SU-DHL-6 (cell line): ENCODE measurements around the gene SLAIN1.

Source experiments
- H2AFZ ChIP-seq: fragments of 200-600 bp; sonication (generic); 2 replicates; pipeline ENCODE4 v1.6.1; 2014; ENCODE audit warnings: low read depth, mild to moderate bottlenecking, moderate library complexity, mixed read lengths, antibody characterized with exemption, low read length; ENCODE audit not compliant: severe bottlenecking
- H3F3A ChIP-seq: fragments of 200-600 bp; shearing (Covaris generic); 2 replicates; pipeline ENCODE4 v1.6.0; 2016; ENCODE audit warnings: antibody characterized with exemption, mild to moderate bottlenecking; ENCODE audit not compliant: insufficient read depth
- H3K27ac ChIP-seq: fragments of 200-600 bp; sonication (generic); 2 replicates; pipeline ENCODE4 v1.5.1; 2016; ENCODE audit warnings: low read depth, mild to moderate bottlenecking, low read length, moderate library complexity, mixed read lengths
- H3K27me3 ChIP-seq: fragments of 200-600 bp; sonication (generic), shearing (Covaris generic); 2 replicates; pipeline ENCODE4 v1.6.0; 2014; ENCODE audit warnings: mild to moderate bottlenecking, low read length
- H3K36me3 ChIP-seq: fragments of 200-600 bp; sonication (generic); 2 replicates; pipeline ENCODE4 v1.6.1; 2014; ENCODE audit warnings: mild to moderate bottlenecking, low read length, mixed read lengths
- H3K4me2 ChIP-seq: fragments of 300-600, 200-600 bp; shearing (Covaris generic), sonication (generic); 2 replicates; pipeline ENCODE4 v1.6.0; 2014; ENCODE audit warnings: low read length, low read depth, mild to moderate bottlenecking; ENCODE audit not compliant: poor library complexity, severe bottlenecking
- H3K4me3 ChIP-seq: fragments of 200-600 bp; sonication (generic); 2 replicates; pipeline ENCODE4 v1.5.1; 2014; ENCODE audit warnings: antibody characterized with exemption, low read length, mild to moderate bottlenecking, mixed read lengths; ENCODE audit not compliant: insufficient read depth, poor library complexity, severe bottlenecking
- H3K79me2 ChIP-seq: fragments of 200-600 bp; sonication (generic); 2 replicates; pipeline ENCODE4 v1.6.1; 2014; ENCODE audit warnings: mild to moderate bottlenecking, low read length, moderate library complexity; ENCODE audit not compliant: insufficient read depth
- H3K9ac ChIP-seq: fragments of 200-600 bp; sonication (generic); 2 replicates; pipeline ENCODE4 v1.7.0; 2014; ENCODE audit warnings: mild to moderate bottlenecking, low read length
- H3K9me2 ChIP-seq: fragments of 200-600 bp; sonication (generic); replicated peaks from 2 replicates; pipeline ENCODE4 v1.6.1; 2014; ENCODE audit warnings: low read length; ENCODE audit not compliant: insufficient read depth
- H3K9me3 ChIP-seq: fragments of 200-600 bp; sonication (generic); 2 replicates; pipeline ENCODE4 v1.6.1; 2014; ENCODE audit warnings: low read length, mixed read lengths; ENCODE audit not compliant: insufficient read depth
- H4K20me1 ChIP-seq: fragments of 200-600 bp; sonication (generic); 2 replicates; pipeline ENCODE4 v1.6.1; 2014; ENCODE audit warnings: low read depth, mild to moderate bottlenecking, antibody characterized with exemption, low read length, moderate library complexity, mixed read lengths
- CTCF ChIP-seq: fragments of 200-600 bp; sonication (generic); IDR thresholded peaks from one replicate; pipeline ENCODE4 v1.5.1; 2017; ENCODE audit warnings: antibody characterized with exemption, mild to moderate bottlenecking, low read length, moderate library complexity; ENCODE audit not compliant: insufficient read depth, poor library complexity, severe bottlenecking
- EZH2phosphoT487 ChIP-seq: fragments of 200-600 bp; sonication (generic), shearing (Covaris generic); conservative IDR thresholded peaks from 2 replicates; pipeline ENCODE4 v1.6.1; 2018; ENCODE audit warnings: mild to moderate bottlenecking, antibody characterized with exemption, low read length, moderate library complexity, mixed read lengths

SLAIN1 gene

GRCh38 chr13:77701305-77701704 lies 3.8 kb downstream of the SLAIN1 start:
- H3K4me2 ChIP-seq = peak overlapping the region; percentile 72
- H2AFZ ChIP-seq = no peak overlapping the region
- no peak overlapping the region for H3K27ac ChIP-seq
- H3K9me3 ChIP-seq = no peaks in the 10 kb centered on the region
- TF ChIP-seq EZH2phosphoT487 (no peak), CTCF (no peak)
- H3K9me2 ChIP-seq = no peaks in the 10 kb centered on the region
- H3K9ac ChIP-seq = no peak overlapping the region
- H3K79me2 ChIP-seq = peaks cover 28% of the 10 kb centered on the region; the same call in 1 of the 2 replicates
- no peaks in the 10 kb centered on the region for H3K27me3 ChIP-seq
- H3F3A ChIP-seq = peaks cover 12% of the 10 kb centered on the region; the same call in 1 of the 2 replicates
- no peak overlapping the region for H3K4me3 ChIP-seq
- H4K20me1 ChIP-seq = peaks cover 22% of the 10 kb centered on the region
- H3K36me3 ChIP-seq = peaks cover 4% of the 10 kb centered on the region; the same call in 1 of the 2 replicates

DNA sequence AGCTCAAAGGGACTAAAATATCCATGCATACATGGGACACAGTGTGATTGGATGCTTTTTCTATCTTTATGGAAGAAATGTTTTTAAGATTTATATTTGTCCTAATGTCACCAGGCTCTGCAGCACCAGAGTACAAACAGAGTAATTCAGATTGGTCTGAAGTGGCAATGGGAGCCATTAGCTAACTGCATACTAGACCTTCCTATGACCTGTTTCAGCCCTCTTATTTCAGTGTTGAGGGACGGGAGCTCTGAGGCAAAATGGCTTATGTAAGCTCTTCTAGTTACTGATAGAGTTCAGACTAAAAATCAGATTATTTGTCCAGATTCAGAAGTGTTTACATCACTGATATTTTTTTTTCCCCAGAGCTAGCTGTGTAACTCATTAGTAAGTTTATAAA lies 4.9 kb downstream of the SLAIN1 start:
- Histone ChIP-seq H3K9ac (no peak overlapping the region), H2AFZ (no peak overlapping the region), H3K9me3 (no peaks in the 10 kb centered on the region), H3K4me2 (no peak overlapping the region), H3K27ac (no peak overlapping the region), H3K27me3 (no peaks in the 10 kb centered on the region), H3K79me2 (peaks cover 28% of the 10 kb centered on the region; the same call in 1 of the 2 replicates), H3K36me3 (peaks cover 7% of the 10 kb centered on the region; the same call in 1 of the 2 replicates), H4K20me1 (peaks cover 22% of the 10 kb centered on the region), H3K4me3 (no peak overlapping the region), H3K9me2 (no peaks in the 10 kb centered on the region), H3F3A (peaks cover 5% of the 10 kb centered on the region; the same call in 1 of the 2 replicates)
- TF ChIP-seq EZH2phosphoT487 (no peak), CTCF (no peak)

GRCh38 chr13:77703408-77703807 lies 5.9 kb downstream of the SLAIN1 start:
- Histone ChIP-seq H4K20me1 (peaks cover 22% of the 10 kb centered on the region), H3K27me3 (no peaks in the 10 kb centered on the region), H3K27ac (no peak overlapping the region), H3K4me3 (no peak overlapping the region), H3K4me2 (no peak overlapping the region), H3K9me3 (no peaks in the 10 kb centered on the region), H2AFZ (no peak overlapping the region), H3K9me2 (no peaks in the 10 kb centered on the region), H3K36me3 (peaks cover 10% of the 10 kb centered on the region; the same call in 1 of the 2 replicates), H3K9ac (no peak overlapping the region), H3F3A (peaks cover 5% of the 10 kb centered on the region; the same call in 1 of the 2 replicates), H3K79me2 (peaks cover 26% of the 10 kb centered on the region; the same call in 1 of the 2 replicates)
- TF ChIP-seq EZH2phosphoT487 (no peak), CTCF (no peak)
